ENCODE results near the gene CREBBP. TPM values are rescaled to one million over a fixed set of nuclear protein-coding genes. Genes with fewer than 3 reads are reported as not detected.

CREBBP gene
- total and polyA plus RNA-seq, 2 donors (not counting 1 experiment from before 2014, with no cell fraction given), result 6.1 to 22.6 TPM

- TF ChIP-seq EZH2 (IDR thresholded peaks at IDR 0.05; ENCODE audit: low read length, missing control alignments) (no peak), CTCF (conservative IDR thresholded peaks at IDR 0.05 in 1 of 2, IDR thresholded peaks at IDR 0.05 in 1 of 2; ENCODE audit: low read depth in 1 of 2, low read length in 2 of 2) (no peak)
- H3K9me3 ChIP-seq (ENCODE audit: control insufficient read depth, insufficient read depth, low read depth, low read length), result no peaks in the 10 kb centered on the region
- no peaks in the 10 kb centered on the region for H3K4me1 ChIP-seq (ENCODE audit: control insufficient read depth, extremely low read depth, insufficient read depth, low read length)
- H3K36me3 ChIP-seq (ENCODE audit: control insufficient read depth, insufficient read depth, low read length), result no peaks in the 10 kb centered on the region
- H3K27ac ChIP-seq (ENCODE audit: insufficient read depth, low read length), result no peak overlapping the region
- no peaks in the 10 kb centered on the region for H3K27me3 ChIP-seq (ENCODE audit: control insufficient read depth, insufficient read depth, low read length)
- peaks cover 86% of the 10 kb centered on the region for H3K79me2 ChIP-seq (ENCODE audit: control insufficient read depth, insufficient read depth, low read length)
- no peak for DNase-seq (ENCODE audit: low read depth in 2 of 2)
- no peak overlapping the region for H2AFZ ChIP-seq (ENCODE audit: low read length)
- no peak overlapping the region for H3K4me3 ChIP-seq (replicated peaks in 1 of 4; ENCODE audit: control extremely low read depth in 1 of 4, insufficient read depth in 1 of 4, low read depth in 3 of 4, low read length in 4 of 4)
- peaks cover 4% of the 10 kb centered on the region for H4K20me1 ChIP-seq (ENCODE audit: control insufficient read depth, extremely low read depth, insufficient read depth, low read length)
- no peak overlapping the region for H3K9ac ChIP-seq (ENCODE audit: insufficient read depth, low read length)
- H3K4me2 ChIP-seq (ENCODE audit: extremely low read depth, insufficient read depth, low read length), result peak overlapping the region; percentile 39
These were observed 82.4 kb downstream of the CREBBP start for GRCh38 chr16:3797904-3798811.

- DNase-seq (ENCODE audit: low read depth in 2 of 2), result peak in 1 of 2 donors; percentile 14
- Histone ChIP-seq H2AFZ (ENCODE audit: low read length) (no peak overlapping the region), H3K27me3 (ENCODE audit: control insufficient read depth, insufficient read depth, low read length) (no peaks in the 10 kb centered on the region), H3K36me3 (ENCODE audit: control insufficient read depth, insufficient read depth, low read length) (no peaks in the 10 kb centered on the region), H3K79me2 (ENCODE audit: control insufficient read depth, insufficient read depth, low read length) (peaks cover 88% of the 10 kb centered on the region), H4K20me1 (ENCODE audit: control insufficient read depth, extremely low read depth, insufficient read depth, low read length) (peaks cover 4% of the 10 kb centered on the region), H3K4me3 (replicated peaks in 1 of 4; ENCODE audit: control extremely low read depth in 1 of 4, insufficient read depth in 1 of 4, low read depth in 3 of 4, low read length in 4 of 4) (no peak overlapping the region), H3K9me3 (ENCODE audit: control insufficient read depth, insufficient read depth, low read depth, low read length) (no peaks in the 10 kb centered on the region), H3K9ac (ENCODE audit: insufficient read depth, low read length) (no peak overlapping the region), H3K27ac (ENCODE audit: insufficient read depth, low read length) (no peak overlapping the region), H3K4me2 (ENCODE audit: extremely low read depth, insufficient read depth, low read length) (peak overlapping the region; percentile 39), H3K4me1 (ENCODE audit: control insufficient read depth, extremely low read depth, insufficient read depth, low read length) (peaks cover 2% of the 10 kb centered on the region)
- TF ChIP-seq EZH2 (IDR thresholded peaks at IDR 0.05; ENCODE audit: low read length, missing control alignments), result no peak
- TF ChIP-seq CTCF (conservative IDR thresholded peaks at IDR 0.05 in 1 of 2, IDR thresholded peaks at IDR 0.05 in 1 of 2; ENCODE audit: low read depth in 1 of 2, low read length in 2 of 2), result no peak
These were observed 83.0 kb downstream of the CREBBP start for GRCh38 chr16:3797473-3797872.

- DNase-seq (ENCODE audit: low read depth in 2 of 2), result peak; percentile 24 to 57
- peaks cover 11% of the 10 kb centered on the region for H3K36me3 ChIP-seq (ENCODE audit: control insufficient read depth, insufficient read depth, low read length)
- no peak overlapping the region for H2AFZ ChIP-seq (ENCODE audit: low read length)
- H3K79me2 ChIP-seq (ENCODE audit: control insufficient read depth, insufficient read depth, low read length), result peaks cover 65% of the 10 kb centered on the region
- H3K9ac ChIP-seq (ENCODE audit: insufficient read depth, low read length), result no peak overlapping the region
- H3K4me3 ChIP-seq (replicated peaks in 1 of 4; ENCODE audit: control extremely low read depth in 1 of 4, insufficient read depth in 1 of 4, low read depth in 3 of 4, low read length in 4 of 4), result no peak overlapping the region
- no peaks in the 10 kb centered on the region for H3K27me3 ChIP-seq (ENCODE audit: control insufficient read depth, insufficient read depth, low read length)
- no peak overlapping the region for H3K27ac ChIP-seq (ENCODE audit: insufficient read depth, low read length)
- TF ChIP-seq CTCF (conservative IDR thresholded peaks at IDR 0.05 in 1 of 2, IDR thresholded peaks at IDR 0.05 in 1 of 2; ENCODE audit: low read depth in 1 of 2, low read length in 2 of 2) (peak; percentile 12 to 24), EZH2 (IDR thresholded peaks at IDR 0.05; ENCODE audit: low read length, missing control alignments) (no peak)
- H4K20me1 ChIP-seq (ENCODE audit: control insufficient read depth, extremely low read depth, insufficient read depth, low read length), result peaks cover 4% of the 10 kb centered on the region
- no peak overlapping the region for H3K4me2 ChIP-seq (ENCODE audit: extremely low read depth, insufficient read depth, low read length)
- H3K9me3 ChIP-seq (ENCODE audit: control insufficient read depth, insufficient read depth, low read depth, low read length), result no peaks in the 10 kb centered on the region
- peaks cover 2% of the 10 kb centered on the region for H3K4me1 ChIP-seq (ENCODE audit: control insufficient read depth, extremely low read depth, insufficient read depth, low read length)
These were observed 87.3 kb downstream of the CREBBP start for GRCh38 chr16:3793161-3793576.
